Activated CD4-positive, alpha-beta T cell treated with anti-CD3 and anti-CD28 coated beads, Interleukin-2, amount 10 ng/mL, durations not matched to agents 24 days and 14 days (primary cell): ENCODE results near the gene ZNF891. TPM values are rescaled to one million over a fixed set of nuclear protein-coding genes. Genes with fewer than 3 reads are reported as not detected.

ENCODE experiments used
- DNase-seq: peaks from one replicate; pipeline ENCODE4 v3.0.0; 2022
- H3K27ac Mint-ChIP-seq: one replicate; pipeline ENCODE4 v1.8.0; 2022; ENCODE audit warnings: mild to moderate bottlenecking, mixed read lengths
- H3K27me3 Mint-ChIP-seq: one replicate; pipeline ENCODE4 v1.8.0; 2022; ENCODE audit warnings: mixed read lengths
- H3K36me3 Mint-ChIP-seq: one replicate; pipeline ENCODE4 v1.8.0; 2022; ENCODE audit warnings: low read depth, mild to moderate bottlenecking, mixed read lengths
- H3K4me1 Mint-ChIP-seq: one replicate; pipeline ENCODE4 v1.8.0; 2021; ENCODE audit warnings: mixed read lengths
- H3K4me3 Mint-ChIP-seq: one replicate; pipeline ENCODE4 v1.8.0; 2022; ENCODE audit warnings: mild to moderate bottlenecking, moderate library complexity, mixed read lengths
- H3K9me3 Mint-ChIP-seq: one replicate; pipeline ENCODE4 v1.8.0; 2021; ENCODE audit warnings: mixed read lengths
- intact Hi-C: fragments of 100-400 bp; cut with micrococcal nuclease; formaldehyde crosslinking; loops from one replicate; pipeline ENCODE4 v1.15.1; 2023
- total RNA-seq: library from RNA; stranded (reverse); gene quantifications from 2 replicates; pipeline ENCODE4 v1.2.3, GENCODE V29; 2022

Gene ZNF891
- total RNA-seq: 2.2 and 2.4 TPM in 2 replicates

DNA sequence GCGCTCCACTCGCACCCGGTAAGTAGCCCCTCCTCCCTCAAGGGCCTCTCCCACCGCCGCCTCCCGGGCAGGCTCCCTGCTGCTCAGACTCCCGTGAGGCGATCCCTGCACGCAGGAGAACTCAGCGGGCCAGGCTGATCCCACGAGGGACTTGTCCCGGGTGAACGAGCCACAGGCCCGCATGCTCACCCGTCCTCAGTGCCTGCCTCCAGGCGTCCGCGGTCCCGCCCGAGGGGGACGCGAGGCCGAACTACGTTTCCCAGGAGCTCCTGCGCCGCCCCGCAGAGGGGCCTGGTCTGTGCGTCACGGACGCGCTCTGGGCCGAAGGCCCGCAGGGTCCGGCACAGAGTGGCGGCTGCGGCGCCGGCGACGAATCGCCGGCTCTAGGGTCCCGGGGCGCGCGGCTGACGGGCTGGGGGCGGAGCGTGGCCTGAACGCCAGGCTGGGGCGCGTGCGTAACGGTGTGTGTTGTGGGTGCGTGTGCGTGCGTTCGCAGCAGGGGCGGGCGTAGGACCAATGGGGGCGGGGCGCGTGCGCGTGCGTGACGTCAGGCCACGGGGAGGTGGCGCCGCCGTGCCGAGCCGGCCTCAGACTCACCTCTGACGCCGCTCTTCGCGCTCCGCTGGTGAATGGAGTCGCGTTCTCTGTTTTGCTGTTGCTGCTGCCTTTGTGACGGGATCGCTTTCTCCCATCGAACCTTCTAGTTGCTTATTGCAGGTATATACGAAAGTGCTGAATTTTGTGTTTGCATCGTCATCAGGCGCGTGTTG is at the start of gene ZNF891, which contains the start of gene ZNF10:
Gene ZNF891, minus strand, starts transcription at position 237 of the 770 bp plus-strand sequence. CDS start 8,356 bp downstream, outside the sequence.
Gene ZNF10, plus strand, starts transcription at position 590 of the 770 bp plus-strand sequence. CDS start 13,866 bp downstream, outside the sequence.
- H3K27me3 Mint-ChIP-seq: no peaks in the 10 kb centered on the region
- peak within 1 kb of the TSS; percentile 99 for H3K27ac Mint-ChIP-seq
- peak within 1 kb of the TSS; percentile 98 for H3K4me3 Mint-ChIP-seq
- H3K4me1 Mint-ChIP-seq: peaks cover 11% of the 10 kb centered on the region
- intact Hi-C loops: loop anchor here (1.0 kb wide), 6 partner anchors 50 to 222 kb away; partner anchors contain the start of genes ZNF140, ZNF26, ZNF268 and ZNF605
- DNase-seq: peak; percentile 99
- peaks cover 66% of the 10 kb centered on the region for H3K36me3 Mint-ChIP-seq
- peaks cover 24% of the 10 kb centered on the region for H3K9me3 Mint-ChIP-seq

DNA sequence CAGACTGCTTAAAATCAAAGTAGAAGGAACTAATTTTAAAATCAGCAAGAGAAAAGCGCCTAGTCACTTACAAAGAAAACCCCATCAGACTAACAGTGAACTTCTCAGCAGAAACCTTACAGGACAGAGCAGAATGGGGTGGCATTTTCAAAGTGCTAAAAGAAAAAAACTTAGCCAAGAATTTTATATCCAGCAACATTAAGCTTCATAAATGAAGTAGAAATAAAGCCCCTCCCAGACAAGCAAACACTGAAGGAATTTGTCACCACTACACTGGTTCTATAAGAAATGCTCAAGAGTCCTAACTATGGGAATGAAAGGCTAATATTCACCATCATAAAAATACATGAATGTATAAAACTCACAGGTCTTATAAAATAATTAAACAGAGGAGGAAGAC is 44.8 kb upstream of the ZNF891 start:
- intact Hi-C loops: no loop called here
- H3K9me3 Mint-ChIP-seq: peaks cover 39% of the 10 kb centered on the region
- DNase-seq: no peak
- H3K4me1 Mint-ChIP-seq: no peaks in the 10 kb centered on the region
- H3K36me3 Mint-ChIP-seq: peaks cover 4% of the 10 kb centered on the region
- H3K27ac Mint-ChIP-seq: no peak overlapping the region
- no peak overlapping the region for H3K4me3 Mint-ChIP-seq
- no peaks in the 10 kb centered on the region for H3K27me3 Mint-ChIP-seq

DNA sequence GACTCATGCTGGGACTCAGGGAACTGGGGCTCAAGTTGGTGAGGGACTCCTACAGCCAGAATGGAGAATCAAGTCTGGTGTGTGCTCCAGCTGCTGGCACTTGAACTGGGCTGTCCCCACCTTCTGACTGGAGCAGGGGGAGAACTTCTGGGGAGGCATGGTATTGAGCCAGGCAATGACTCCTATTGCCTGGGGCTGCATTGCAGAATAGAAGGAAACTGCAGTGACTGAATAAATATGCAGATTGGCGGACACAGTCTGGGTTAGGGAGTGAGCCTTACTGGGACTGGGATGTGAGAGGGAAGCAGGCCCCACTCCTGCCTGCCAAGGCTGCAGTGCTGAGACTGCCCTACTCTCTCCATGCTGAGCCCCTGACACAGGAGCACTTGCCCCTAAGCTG is 42.4 kb upstream of the ZNF891 start:
- no peaks in the 10 kb centered on the region for H3K4me1 Mint-ChIP-seq
- intact Hi-C loops: no loop called here

DNA sequence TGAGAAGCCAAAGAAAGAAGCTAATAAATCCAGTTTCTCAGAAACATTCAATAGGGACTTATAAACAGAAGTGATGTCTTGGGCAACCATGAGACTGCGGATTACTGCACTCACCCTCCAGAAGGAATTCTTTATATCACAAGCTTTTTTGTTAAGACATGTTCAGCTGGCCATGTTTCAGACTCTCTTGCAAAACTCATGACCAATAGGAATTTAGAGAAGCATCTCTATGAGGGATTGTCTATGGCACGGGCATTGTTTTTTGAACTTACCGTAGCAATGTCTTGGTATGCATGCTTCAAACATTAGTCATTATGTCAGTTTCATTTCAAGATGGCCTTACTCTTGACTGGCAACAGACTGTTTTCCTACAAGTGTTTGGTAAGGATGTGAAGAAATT is 35.7 kb upstream of the ZNF891 start:
- peaks cover 27% of the 10 kb centered on the region for H3K9me3 Mint-ChIP-seq
- no peak overlapping the region for H3K4me3 Mint-ChIP-seq
- DNase-seq: no peak
- H3K4me1 Mint-ChIP-seq: no peaks in the 10 kb centered on the region
- H3K36me3 Mint-ChIP-seq: peaks cover 1% of the 10 kb centered on the region
- H3K27ac Mint-ChIP-seq: no peak overlapping the region
- H3K27me3 Mint-ChIP-seq: no peaks in the 10 kb centered on the region
- intact Hi-C loops: no loop called here

More for the DNA sequence above, 42.4 kb upstream of the ZNF891 start:
- Mint-ChIP-seq H3K27me3 (no peaks in the 10 kb centered on the region), H3K9me3 (peaks cover 38% of the 10 kb centered on the region), H3K4me3 (no peak overlapping the region), H3K36me3 (peaks cover 1% of the 10 kb centered on the region), H3K27ac (no peak overlapping the region)
- peak; percentile 38 for DNase-seq

GRCh38 chr12:133156125-133156690 is 26.1 kb upstream of the ZNF891 start:
- H3K36me3 Mint-ChIP-seq: peaks cover 63% of the 10 kb centered on the region
- intact Hi-C loops: no loop called here
- no peak overlapping the region for H3K27ac Mint-ChIP-seq
- peaks cover 34% of the 10 kb centered on the region for H3K9me3 Mint-ChIP-seq
- no peaks in the 10 kb centered on the region for H3K4me1 Mint-ChIP-seq
- H3K27me3 Mint-ChIP-seq: no peaks in the 10 kb centered on the region
- DNase-seq: no peak
- no peak overlapping the region for H3K4me3 Mint-ChIP-seq

DNA sequence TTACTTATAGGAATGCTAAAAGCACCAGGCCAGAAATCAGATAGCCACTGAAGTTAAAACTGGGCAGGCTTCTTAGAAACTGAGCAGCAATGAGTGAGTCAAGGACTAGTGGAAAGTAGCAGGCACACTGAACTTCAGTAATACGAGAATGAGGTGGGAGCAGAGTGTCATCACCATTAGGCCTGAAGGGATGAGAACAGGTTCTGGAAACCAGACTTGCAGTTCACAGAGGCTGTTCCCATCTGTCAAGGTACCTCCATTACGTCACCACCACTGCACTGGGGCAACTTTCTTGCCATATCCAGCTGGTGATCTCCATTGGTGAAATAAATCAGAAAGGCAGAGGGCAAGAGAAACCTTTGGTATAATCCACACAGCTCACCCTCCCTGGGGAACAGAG is 15.9 kb upstream of the ZNF891 start:
- no peak overlapping the region for H3K27ac Mint-ChIP-seq
- H3K36me3 Mint-ChIP-seq: peaks cover 59% of the 10 kb centered on the region
- no peak overlapping the region for H3K4me3 Mint-ChIP-seq
- no peaks in the 10 kb centered on the region for H3K4me1 Mint-ChIP-seq
- no peaks in the 10 kb centered on the region for H3K27me3 Mint-ChIP-seq
- peaks cover 51% of the 10 kb centered on the region for H3K9me3 Mint-ChIP-seq
- DNase-seq: no peak
- intact Hi-C loops: no loop called here

DNA sequence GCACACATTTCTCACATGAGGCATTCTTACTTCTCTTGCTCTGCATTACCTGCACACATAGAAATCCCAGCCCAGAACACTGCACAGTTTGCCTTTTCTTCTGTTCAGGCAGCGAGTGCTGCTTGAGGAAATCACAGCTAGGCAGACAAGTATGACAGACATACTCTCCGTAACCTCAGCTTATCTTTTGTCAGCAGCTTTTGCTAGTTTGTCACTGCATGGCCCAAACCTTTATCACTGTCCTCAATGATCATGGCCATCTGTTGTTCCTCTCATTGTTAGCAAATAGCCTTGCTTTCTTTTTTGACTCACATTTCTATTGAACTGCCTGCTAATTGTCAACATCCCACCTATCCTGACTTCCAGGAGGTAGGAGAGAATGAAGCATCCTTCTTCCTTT is 5.7 kb upstream of the ZNF891 start:
- H3K27ac Mint-ChIP-seq: no peak overlapping the region
- H3K4me1 Mint-ChIP-seq: peaks cover 5% of the 10 kb centered on the region
- no peaks in the 10 kb centered on the region for H3K27me3 Mint-ChIP-seq
- DNase-seq: no peak
- intact Hi-C loops: no loop called here
- no peak overlapping the region for H3K4me3 Mint-ChIP-seq
- peaks cover 71% of the 10 kb centered on the region for H3K36me3 Mint-ChIP-seq
- H3K9me3 Mint-ChIP-seq: peaks cover 39% of the 10 kb centered on the region

GRCh38 chr12:133130808-133131128 is 694 bp upstream of the ZNF891 start:
- Mint-ChIP-seq H3K9me3 (peaks cover 25% of the 10 kb centered on the region), H3K4me3 (peak overlapping the region; percentile 98), H3K27ac (peak overlapping the region; percentile 99), H3K4me1 (peaks cover 11% of the 10 kb centered on the region), H3K36me3 (peaks cover 66% of the 10 kb centered on the region), H3K27me3 (no peaks in the 10 kb centered on the region)
- no peak for DNase-seq
- intact Hi-C loops: loop anchor here (1.0 kb wide), 6 partner anchors 50 to 222 kb away; partner anchors contain the start of genes ZNF140, ZNF26, ZNF268 and ZNF605

GRCh38 chr12:133129368-133130037 is 571 bp downstream of the ZNF891 start:
- intact Hi-C loops: loop anchor here (1.0 kb wide), 6 partner anchors 49 to 221 kb away; partner anchors contain the start of genes ZNF140, ZNF26, ZNF268 and ZNF605
- H3K36me3 Mint-ChIP-seq: peaks cover 65% of the 10 kb centered on the region
- H3K27ac Mint-ChIP-seq: peak overlapping the region; percentile 99
- H3K4me1 Mint-ChIP-seq: peaks cover 11% of the 10 kb centered on the region
- peak overlapping the region; percentile 98 for H3K4me3 Mint-ChIP-seq
- H3K9me3 Mint-ChIP-seq: peaks cover 18% of the 10 kb centered on the region
- DNase-seq: no peak
- H3K27me3 Mint-ChIP-seq: no peaks in the 10 kb centered on the region

GRCh38 chr12:133124674-133125073 is 5.4 kb downstream of the ZNF891 start:
- no peak overlapping the region for H3K4me3 Mint-ChIP-seq
- intact Hi-C loops: no loop called here
- H3K27ac Mint-ChIP-seq: no peak overlapping the region
- no peak for DNase-seq
- peaks cover 24% of the 10 kb centered on the region for H3K9me3 Mint-ChIP-seq
- H3K36me3 Mint-ChIP-seq: peaks cover 70% of the 10 kb centered on the region
- peaks cover 3% of the 10 kb centered on the region for H3K4me1 Mint-ChIP-seq
- H3K27me3 Mint-ChIP-seq: no peaks in the 10 kb centered on the region

- Mint-ChIP-seq H3K27ac (no peak overlapping the region), H3K4me3 (no peak overlapping the region), H3K9me3 (peaks cover 32% of the 10 kb centered on the region), H3K27me3 (no peaks in the 10 kb centered on the region), H3K4me1 (no peaks in the 10 kb centered on the region), H3K36me3 (peaks cover 64% of the 10 kb centered on the region)
- intact Hi-C loops: no loop called here
- DNase-seq: no peak
Observed at GRCh38 chr12:133120385-133121191, 9.5 kb downstream of the ZNF891 start.

GRCh38 chr12:133108150-133108549 is 21.9 kb downstream of the ZNF891 start:
- Mint-ChIP-seq H3K4me3 (no peak overlapping the region), H3K27ac (no peak overlapping the region), H3K4me1 (no peaks in the 10 kb centered on the region), H3K27me3 (no peaks in the 10 kb centered on the region), H3K36me3 (peaks cover 63% of the 10 kb centered on the region), H3K9me3 (peaks cover 20% of the 10 kb centered on the region)
- intact Hi-C loops: no loop called here
- no peak for DNase-seq

GRCh38 chr12:133107121-133107520 is 23.0 kb downstream of the ZNF891 start:
- peaks cover 70% of the 10 kb centered on the region for H3K36me3 Mint-ChIP-seq
- H3K27ac Mint-ChIP-seq: no peak overlapping the region
- H3K9me3 Mint-ChIP-seq: peaks cover 20% of the 10 kb centered on the region
- H3K4me1 Mint-ChIP-seq: no peaks in the 10 kb centered on the region
- H3K27me3 Mint-ChIP-seq: no peaks in the 10 kb centered on the region
- no peak overlapping the region for H3K4me3 Mint-ChIP-seq
- no peak for DNase-seq
- intact Hi-C loops: no loop called here
